ENCODE measurements around the gene C1GALT1C1L.

DNA sequence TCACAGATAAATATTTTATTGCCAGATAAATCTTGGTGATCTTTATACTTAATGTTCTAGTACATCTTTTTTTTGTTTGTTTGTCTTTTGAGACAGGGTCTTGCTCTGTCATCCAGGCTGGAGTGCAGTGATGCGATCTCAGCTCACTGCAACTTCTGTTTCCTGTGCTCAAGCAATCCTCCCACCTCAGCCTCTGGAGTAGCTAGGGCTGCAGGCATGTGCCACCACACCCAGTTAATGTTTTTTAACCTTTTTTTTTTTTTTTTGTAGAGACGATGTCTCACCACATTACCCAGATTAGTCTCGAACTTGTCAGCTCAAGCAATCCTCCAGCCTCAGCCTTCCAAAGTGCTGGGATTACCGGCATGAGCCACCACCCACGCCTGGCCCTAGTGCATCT lies 9.1 kb upstream of the C1GALT1C1L start:
- TF ChIP-seq, protein P1, sequence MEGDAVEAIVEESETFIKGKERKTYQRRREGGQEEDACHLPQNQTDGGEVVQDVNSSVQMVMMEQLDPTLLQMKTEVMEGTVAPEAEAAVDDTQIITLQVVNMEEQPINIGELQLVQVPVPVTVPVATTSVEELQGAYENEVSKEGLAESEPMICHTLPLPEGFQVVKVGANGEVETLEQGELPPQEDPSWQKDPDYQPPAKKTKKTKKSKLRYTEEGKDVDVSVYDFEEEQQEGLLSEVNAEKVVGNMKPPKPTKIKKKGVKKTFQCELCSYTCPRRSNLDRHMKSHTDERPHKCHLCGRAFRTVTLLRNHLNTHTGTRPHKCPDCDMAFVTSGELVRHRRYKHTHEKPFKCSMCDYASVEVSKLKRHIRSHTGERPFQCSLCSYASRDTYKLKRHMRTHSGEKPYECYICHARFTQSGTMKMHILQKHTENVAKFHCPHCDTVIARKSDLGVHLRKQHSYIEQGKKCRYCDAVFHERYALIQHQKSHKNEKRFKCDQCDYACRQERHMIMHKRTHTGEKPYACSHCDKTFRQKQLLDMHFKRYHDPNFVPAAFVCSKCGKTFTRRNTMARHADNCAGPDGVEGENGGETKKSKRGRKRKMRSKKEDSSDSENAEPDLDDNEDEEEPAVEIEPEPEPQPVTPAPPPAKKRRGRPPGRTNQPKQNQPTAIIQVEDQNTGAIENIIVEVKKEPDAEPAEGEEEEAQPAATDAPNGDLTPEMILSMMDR (IDR thresholded peaks at IDR 0.05; ENCODE audit: poor library complexity, severe bottlenecking) = no peak
- no peak for TF ChIP-seq MXI1 (conservative IDR thresholded peaks at IDR 0.05; ENCODE audit: poor library complexity, severe bottlenecking)
